GM20431 (cell line): ENCODE measurements around the gene SOS1.
"Not testable (repeated sequence)": the region's sequence is repeated elsewhere in the genome, so short reads cannot be mapped to it uniquely, and the experiment has no call there.

Experiments
- in situ Hi-C: fragments of 300-500 bp; cut with MseI, MboI; formaldehyde crosslinking; loops from one replicate; pipeline ENCODE4 v1.15.0; 2020; ENCODE audit warnings: low sequenced_read_pairs; ENCODE audit not compliant: unreplicated experiment

SOS1 gene

DNA sequence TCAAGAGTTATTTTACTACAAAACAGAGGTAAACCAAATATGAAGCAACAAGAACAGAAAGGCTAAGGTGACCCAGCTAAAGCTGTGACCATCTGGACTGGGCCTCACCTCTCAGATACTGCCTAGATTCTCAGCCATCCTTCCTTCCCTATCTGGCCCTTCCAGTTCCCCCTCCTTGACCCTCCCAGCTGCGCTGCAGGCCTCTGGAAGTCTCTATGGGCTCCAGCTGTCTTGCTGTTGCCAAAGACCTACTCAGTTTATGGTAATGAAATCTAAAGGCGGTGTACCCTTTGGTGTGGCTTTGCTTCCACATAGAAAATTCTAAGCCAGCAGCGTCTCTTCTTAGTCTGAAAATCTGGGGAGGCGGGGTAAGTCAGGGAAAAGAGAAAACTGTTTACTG, 175.5 kb downstream of the SOS1 start:
- in situ Hi-C loops = loop anchor here (10.0 kb wide), 1 partner anchor 289 kb away; no protein-coding TSS in a partner anchor

DNA sequence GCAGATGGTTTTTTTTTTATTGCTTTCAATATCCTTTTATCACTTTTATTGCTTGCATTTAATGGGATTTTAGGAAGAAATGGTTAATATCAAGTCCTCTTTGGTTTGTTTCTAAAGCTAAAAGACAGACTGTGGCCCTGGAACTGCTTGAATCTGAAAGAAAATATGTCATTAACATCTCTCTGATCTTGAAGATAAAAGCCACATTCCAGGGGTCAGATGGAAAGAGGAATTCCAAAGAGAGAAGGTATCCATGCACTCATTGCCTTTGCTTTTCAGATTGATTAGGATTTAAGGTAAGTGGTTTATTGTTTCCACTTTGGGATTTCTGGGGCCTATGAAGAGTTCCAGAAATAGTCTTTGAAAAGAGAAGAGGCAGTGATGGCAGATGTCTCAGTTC, 177.1 kb downstream of the SOS1 start:
- in situ Hi-C loops = loop anchor here (10.0 kb wide), 1 partner anchor 291 kb away; no protein-coding TSS in a partner anchor

DNA sequence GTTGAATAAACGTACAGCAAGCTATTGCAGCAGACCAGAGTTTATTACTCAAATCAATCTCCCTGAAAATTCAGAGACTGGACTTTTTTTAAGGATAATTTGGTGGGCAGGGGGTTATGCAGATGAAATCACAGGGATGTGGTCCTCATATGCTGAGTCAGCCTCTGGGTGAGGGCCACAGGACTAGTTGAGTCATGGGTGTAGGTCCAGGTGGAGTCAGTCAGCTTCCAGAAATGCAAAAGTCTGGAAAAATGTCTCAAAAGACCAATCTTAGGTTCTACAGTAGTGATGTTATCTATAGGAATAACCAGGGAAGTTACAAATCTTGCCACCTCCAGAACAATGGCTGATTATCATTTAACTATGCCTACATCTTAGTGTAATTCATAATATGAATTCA, 180.1 kb downstream of the SOS1 start:
- in situ Hi-C loops = loop anchor here (10.0 kb wide), 1 partner anchor 294 kb away; no protein-coding TSS in a partner anchor

- in situ Hi-C loops = no loop called here
These were observed 183.3 kb downstream of the SOS1 start for GRCh38 chr2:38937548-38937947.

DNA sequence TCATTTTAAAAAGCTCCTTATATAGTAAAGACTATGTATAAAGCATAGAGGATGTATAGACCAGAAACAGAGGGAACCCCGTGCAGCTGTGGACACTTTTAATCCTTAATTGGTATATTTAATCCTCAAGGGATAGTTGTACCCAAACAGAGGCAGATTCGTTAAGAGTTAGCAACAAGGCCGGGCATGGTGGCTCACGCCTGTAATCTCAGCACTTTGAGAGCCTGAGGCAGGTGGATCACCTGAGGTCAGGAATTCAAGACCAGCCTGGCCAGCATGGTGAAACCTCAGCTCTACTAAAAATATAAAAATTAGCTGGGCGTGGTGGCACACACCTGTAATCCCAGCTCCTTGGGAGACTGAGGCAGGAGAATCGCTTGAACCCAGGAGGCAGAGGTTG, 184.3 kb downstream of the SOS1 start:
- in situ Hi-C loops = not testable (repeated sequence)

GRCh38 chr2:38935568-38936172, 185.2 kb downstream of the SOS1 start:
- in situ Hi-C loops = no loop called here

GRCh38 chr2:38934742-38935141, 186.1 kb downstream of the SOS1 start:
- in situ Hi-C loops = no loop called here

GRCh38 chr2:38933653-38934052, 187.2 kb downstream of the SOS1 start:
- in situ Hi-C loops = no loop called here

- in situ Hi-C loops = no loop called here
These were observed 188.3 kb downstream of the SOS1 start for GRCh38 chr2:38932586-38932985.
